Measurements from ENCODE around the gene EPO.
"Not testable (repeated sequence)": the region's sequence is repeated elsewhere in the genome, so short reads cannot be mapped to it uniquely, and the experiment has no call there.

The EPO gene

DNA sequence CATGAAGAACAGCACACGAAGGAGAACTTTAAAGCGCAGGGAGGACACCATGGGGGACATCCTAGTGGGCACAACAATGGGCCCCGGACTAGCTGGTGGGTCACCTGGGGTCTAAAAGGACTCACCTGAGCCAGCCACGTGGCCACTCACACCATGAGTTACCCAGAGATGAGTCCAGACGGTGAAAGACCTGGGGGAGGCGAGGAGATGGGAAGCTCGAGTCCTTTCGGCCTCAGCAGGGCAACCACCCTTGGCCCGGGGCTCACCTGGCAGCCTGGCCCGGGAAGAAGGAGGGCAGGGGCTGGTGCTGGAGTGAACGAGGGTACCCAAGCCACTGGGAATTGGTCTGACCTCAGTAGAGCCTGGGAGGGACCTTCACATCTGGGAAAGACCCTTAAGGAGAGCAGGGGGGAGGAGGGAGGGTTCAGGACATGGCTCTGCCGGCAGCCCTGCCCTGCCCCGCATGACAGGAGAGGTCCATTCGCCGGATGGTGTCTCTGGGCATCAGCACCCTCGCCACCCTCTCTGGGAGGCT lies 31.9 kb upstream of the EPO start:
- Mint-ChIP-seq H3K27ac (peak overlapping the region; percentile 71), H3K4me1 (peaks cover 46% of the 10 kb centered on the region), H3K9me3 (no peaks in the 10 kb centered on the region)

DNA sequence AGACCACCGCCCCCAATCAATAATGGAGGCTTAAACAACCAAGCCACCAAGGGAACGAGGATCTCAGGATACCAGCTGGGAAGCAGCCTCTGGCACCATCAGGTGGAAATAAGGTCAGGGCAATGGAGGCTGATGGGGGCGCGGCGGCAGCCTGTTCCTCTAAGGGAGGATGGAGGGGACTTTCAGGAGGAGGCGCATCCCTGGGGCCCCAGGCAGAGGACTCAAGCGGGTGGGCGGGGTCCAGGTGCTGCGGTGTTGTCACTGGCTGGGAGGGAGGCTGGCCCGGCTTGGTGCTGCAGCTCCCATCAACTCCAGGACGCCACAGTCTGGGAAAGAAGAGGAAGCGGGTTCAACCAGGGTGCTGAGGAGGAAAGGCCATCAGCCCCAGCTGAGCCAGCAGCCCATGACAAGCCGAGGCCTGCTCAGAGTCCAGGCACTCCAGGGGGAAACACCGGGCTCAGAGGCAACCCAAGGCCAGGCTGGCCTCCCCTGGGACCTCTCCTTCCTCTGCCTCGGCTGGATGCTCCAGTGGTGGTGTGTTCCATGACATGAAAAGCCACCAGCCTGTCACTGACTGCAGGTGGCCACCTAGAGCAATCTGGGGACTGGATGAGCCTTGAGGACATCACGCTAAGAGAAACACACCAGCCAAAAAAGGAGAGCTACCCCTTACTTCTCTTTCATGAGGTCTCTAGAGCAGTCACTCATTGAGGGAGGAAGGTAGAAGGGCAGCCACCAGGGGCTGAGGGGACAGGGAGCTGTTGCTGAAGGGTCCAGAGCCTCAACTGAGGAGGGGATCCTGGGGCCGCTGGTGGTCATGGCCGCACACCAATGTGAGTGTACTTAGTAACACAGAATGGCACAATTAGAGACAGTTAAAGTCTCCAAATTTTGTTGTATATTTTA lies 30.8 kb upstream of the EPO start:
- Mint-ChIP-seq H3K27me3 (no peaks in the 10 kb centered on the region), H3K4me3 (no peak overlapping the region), H3K36me3 (peaks cover 40% of the 10 kb centered on the region), H3K9me3 (no peaks in the 10 kb centered on the region), H3K4me1 (peaks cover 47% of the 10 kb centered on the region), H3K27ac (peak overlapping the region; percentile 71)
- ATAC-seq: peak; percentile 7

More for the DNA sequence above, 31.9 kb upstream of the EPO start:
- no peak for ATAC-seq
- peaks cover 41% of the 10 kb centered on the region for H3K36me3 Mint-ChIP-seq
- H3K27me3 Mint-ChIP-seq: no peaks in the 10 kb centered on the region
- no peak overlapping the region for H3K4me3 Mint-ChIP-seq

DNA sequence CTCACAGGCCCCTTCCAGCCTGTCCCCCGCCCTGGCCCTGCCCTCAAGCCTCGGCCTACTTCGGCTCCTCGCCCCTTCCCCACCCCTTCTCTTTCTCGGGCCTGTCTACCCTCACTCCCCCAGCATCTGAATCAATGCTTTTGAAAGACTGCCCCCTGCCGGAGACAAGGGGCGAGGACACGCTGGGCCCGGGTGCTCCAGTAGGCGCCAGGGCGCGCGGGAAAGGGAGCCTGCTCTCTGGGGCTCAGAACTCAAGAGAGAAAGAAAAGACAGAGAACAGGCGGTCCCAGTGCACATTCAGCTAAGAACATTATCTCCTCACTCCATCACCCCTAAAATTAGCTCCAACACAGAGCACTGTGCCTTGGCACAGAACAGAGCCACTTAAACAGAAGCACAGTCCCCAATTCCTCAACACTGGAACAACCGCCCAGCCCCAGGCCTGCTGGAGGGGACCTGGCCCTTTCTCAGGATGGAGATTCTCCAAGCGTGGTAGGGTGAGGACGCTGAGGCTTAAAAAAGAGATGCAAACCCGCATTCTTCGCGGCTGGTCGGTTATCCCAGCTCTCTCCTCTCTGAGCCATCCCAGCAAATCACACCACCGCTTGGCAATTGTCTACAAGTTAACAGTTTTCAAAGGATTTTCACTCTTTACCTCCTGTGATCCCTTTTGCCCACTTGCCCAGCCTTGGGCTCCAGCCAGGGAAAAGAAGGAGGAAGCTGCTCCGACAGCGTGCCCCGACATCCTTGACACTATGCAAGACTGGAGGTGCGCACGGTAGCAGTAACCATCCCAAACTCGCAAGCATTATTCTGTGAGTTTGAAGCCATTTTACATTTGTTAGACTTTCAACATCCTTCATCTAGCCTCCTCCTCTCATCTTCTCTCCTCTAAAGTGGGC lies 28.3 kb upstream of the EPO start:
- Mint-ChIP-seq H3K27me3 (no peaks in the 10 kb centered on the region), H3K27ac (no peak overlapping the region), H3K9me3 (no peaks in the 10 kb centered on the region), H3K4me3 (peak overlapping the region; percentile 99), H3K4me1 (peaks cover 62% of the 10 kb centered on the region), H3K36me3 (peaks cover 21% of the 10 kb centered on the region)
- peak; percentile 71 for ATAC-seq

DNA sequence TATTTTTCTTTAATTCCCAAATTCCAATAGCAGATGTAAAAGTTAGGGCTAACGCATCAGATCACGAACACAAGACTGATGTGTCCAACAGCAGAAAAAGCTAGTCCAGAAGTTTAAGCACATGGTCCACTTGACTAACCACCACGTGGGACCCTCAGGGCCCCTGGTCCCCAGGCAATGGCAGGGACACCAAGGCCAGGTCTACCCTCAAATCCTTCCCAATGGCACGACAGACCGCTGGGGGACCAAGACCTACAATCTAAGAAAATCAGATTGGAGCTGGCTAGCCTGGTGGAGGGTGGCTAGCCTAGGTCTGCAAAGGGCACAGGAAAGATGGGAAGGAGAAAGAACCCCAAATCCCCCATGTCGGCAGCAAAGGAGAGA lies 27.7 kb upstream of the EPO start:
- H3K4me3 Mint-ChIP-seq: peak overlapping the region; percentile 99
- H3K4me1 Mint-ChIP-seq: peaks cover 62% of the 10 kb centered on the region
- H3K9me3 Mint-ChIP-seq: no peaks in the 10 kb centered on the region
- H3K27ac Mint-ChIP-seq: peak overlapping the region; percentile 94
- no peaks in the 10 kb centered on the region for H3K27me3 Mint-ChIP-seq
- peaks cover 15% of the 10 kb centered on the region for H3K36me3 Mint-ChIP-seq
- ATAC-seq: no peak

DNA sequence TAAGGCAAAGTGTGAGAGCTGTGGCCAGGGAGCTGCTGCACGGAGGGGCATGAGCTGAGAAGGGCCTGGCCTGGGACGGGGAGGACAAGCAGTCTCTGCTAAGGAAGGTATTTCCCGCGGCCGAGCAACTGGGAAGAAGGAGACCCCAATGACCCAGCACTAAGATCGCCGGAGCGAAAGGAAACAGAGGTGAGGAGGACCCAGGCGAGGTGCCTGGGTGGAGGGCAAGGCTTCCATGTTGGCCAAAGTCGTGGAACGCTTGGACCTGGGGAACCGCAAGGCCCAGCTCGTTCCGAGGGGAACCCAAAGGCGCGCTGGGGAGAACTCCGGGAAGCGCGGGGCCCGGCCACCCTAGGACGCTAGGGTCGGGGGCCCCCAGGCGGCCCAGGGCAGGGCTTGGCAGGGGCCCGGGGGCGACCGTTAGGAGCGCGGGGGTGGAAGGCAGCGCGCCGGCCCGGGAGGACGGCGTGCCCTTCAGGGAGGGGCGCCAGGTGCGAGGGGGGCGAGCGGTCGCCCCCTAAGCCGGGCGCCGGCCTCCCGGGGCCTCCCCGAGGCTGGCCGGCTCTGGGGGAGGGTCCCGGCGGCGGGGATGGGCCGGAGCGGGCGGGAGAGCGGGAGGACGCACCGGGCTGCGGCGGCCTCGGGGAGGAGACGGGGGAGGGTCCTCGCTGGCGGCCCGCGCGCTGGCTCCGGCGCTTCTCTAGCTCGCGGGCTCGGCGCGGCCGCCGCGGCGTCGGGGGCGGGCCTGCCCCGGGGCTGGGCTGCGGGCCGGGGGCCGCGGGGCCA lies 26.8 kb upstream of the EPO start:
- peak; percentile 67 for ATAC-seq
- Mint-ChIP-seq H3K4me1 (peaks cover 54% of the 10 kb centered on the region), H3K4me3 (peak overlapping the region; percentile 99), H3K36me3 (peaks cover 9% of the 10 kb centered on the region), H3K9me3 (no peaks in the 10 kb centered on the region), H3K27ac (peak overlapping the region; percentile 94), H3K27me3 (no peaks in the 10 kb centered on the region)

DNA sequence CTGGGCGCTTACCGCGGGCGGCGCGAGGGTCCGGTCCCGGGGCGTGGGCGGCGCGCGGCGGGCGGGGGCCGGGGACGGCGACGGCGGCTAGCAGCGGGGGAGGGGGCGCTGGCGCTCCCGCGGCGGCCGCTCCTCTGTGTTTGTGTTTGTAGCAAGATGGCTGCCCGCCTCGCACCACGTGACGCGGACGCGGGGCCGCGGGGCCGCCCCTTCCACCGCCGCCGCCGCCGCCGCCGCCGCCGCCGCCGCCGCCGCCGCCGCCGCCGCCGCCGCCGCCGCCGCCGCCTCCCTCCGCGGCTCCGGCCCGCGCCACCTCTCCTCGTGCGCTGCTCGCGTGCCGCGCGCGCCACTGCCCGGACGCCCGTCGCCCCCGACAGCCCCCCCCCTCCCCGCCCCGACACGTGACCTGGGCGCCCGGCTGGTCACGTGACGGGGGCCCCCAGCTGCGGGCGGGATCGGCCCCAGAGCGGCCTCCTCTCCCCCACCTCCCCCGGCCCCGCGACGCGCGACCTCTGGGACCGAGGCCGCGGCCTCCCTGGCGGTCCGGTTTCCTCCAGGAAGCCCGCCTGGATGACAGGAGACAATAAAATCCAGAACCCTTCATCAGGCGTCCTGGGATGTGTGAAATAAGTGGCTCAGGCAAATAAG lies 26.0 kb upstream of the EPO start, which contains the start of gene GIGYF1:
Gene GIGYF1, minus strand, starts transcription at position 153 of the 648 bp plus-strand sequence. CDS start 6,012 bp downstream, outside the sequence.
- Mint-ChIP-seq H3K4me1 (peaks cover 47% of the 10 kb centered on the region), H3K27me3 (no peaks in the 10 kb centered on the region), H3K4me3 (peak within 1 kb of the TSS; percentile 99), H3K9me3 (no peaks in the 10 kb centered on the region), H3K27ac (peak within 1 kb of the TSS; percentile 94), H3K36me3 (peaks cover 5% of the 10 kb centered on the region)
- peak; percentile 78 for ATAC-seq

DNA sequence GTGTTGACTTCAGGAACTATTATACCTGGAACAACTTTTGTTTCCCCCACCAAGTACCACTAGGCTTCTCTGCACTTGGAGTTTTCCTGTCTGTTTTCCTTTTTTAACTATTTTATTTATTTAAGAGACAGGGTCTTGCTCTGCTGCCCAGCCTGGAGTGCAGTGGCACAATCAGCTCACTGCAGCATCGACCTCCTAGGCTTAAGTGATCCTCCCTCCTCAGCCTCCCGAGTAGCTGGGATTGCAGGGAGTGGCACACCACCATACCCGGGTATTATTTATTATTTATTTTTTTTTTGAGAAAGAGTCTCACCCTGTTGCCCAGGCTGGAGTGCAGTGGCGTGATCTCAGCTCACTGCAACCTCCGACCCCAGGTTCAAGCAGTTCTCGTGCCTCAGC lies 24.1 kb upstream of the EPO start:
- Mint-ChIP-seq H3K27me3 (no peaks in the 10 kb centered on the region), H3K4me3 (no peak overlapping the region), H3K4me1 (peaks cover 36% of the 10 kb centered on the region), H3K27ac (peak overlapping the region; percentile 74), H3K9me3 (no peaks in the 10 kb centered on the region), H3K36me3 (peaks cover 5% of the 10 kb centered on the region)
- ATAC-seq: no peak

DNA sequence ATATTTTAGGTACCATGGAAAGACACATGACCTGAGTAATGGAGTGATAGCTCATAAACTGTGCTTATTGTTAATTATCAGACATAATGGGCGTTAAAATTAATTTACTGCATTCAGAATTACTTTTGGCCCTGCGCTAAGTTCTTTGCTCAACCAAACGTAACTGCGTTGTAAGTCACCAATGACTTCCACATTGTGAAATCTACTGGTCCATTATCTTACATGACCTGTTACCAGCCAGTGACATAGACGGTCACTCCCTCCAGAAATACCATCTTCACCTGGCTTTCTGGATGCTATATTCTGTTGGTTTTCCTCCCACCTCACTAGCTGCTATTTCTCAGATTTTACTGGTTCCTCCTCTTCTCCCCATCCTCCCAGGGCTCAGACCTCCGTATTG lies 21.2 kb upstream of the EPO start:
- no peak overlapping the region for H3K27ac Mint-ChIP-seq
- ATAC-seq: no peak
- no peaks in the 10 kb centered on the region for H3K9me3 Mint-ChIP-seq
- no peaks in the 10 kb centered on the region for H3K27me3 Mint-ChIP-seq
- peaks cover 14% of the 10 kb centered on the region for H3K4me1 Mint-ChIP-seq
- no peak overlapping the region for H3K4me3 Mint-ChIP-seq
- H3K36me3 Mint-ChIP-seq: no peaks in the 10 kb centered on the region

DNA sequence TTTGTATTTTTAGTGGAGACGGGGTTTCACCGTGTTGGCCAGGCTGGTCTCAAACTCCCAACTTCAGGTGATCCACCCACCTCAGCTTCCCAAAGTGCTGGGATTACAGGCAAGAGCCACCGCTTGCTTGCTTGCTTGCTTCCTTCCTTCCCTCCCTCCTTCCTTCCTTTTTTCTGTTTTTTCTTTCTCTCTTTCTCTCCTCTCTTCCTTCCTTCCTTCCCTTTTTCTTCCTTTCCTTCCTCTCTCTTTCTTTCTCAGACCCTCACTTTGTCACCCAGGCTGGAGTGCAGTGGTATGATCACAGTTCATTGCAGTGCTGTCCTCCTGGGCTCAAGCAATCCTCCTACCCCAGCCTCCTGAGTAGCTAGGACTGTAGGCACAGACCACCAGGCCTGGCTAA lies 19.2 kb upstream of the EPO start:
- not testable (repeated sequence) for H3K9me3 Mint-ChIP-seq, H3K4me1 Mint-ChIP-seq, H3K27me3 Mint-ChIP-seq, H3K4me3 Mint-ChIP-seq, ATAC-seq, H3K36me3 Mint-ChIP-seq
- H3K27ac Mint-ChIP-seq: peak overlapping the region; percentile 35

DNA sequence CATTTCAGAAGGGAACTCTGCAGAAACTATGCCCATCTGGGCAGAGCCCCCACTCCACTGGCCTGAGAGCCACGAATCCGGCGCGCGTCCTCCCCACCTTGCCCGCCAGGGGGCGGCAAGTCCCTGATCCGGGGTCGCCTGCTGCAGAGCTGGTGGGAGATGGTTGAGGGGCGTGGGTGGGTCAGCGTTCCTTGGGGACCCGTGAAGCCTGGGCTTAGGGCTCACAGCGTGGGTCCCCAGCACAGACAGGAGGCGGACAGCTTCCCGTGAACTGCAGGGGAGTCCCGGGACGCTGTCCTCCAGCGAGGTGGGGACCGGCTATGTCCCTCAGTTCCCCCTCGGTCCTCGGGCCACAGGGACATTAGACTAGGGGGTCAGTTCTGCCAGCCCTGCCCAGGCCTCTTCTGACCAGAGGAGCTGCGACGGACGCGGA lies 14.9 kb upstream of the EPO start:
- Mint-ChIP-seq H3K36me3 (peaks cover 3% of the 10 kb centered on the region), H3K4me1 (peaks cover 23% of the 10 kb centered on the region), H3K9me3 (no peaks in the 10 kb centered on the region), H3K4me3 (peak overlapping the region; percentile 99), H3K27me3 (no peaks in the 10 kb centered on the region), H3K27ac (peak overlapping the region; percentile 96)
- peak; percentile 84 for ATAC-seq

DNA sequence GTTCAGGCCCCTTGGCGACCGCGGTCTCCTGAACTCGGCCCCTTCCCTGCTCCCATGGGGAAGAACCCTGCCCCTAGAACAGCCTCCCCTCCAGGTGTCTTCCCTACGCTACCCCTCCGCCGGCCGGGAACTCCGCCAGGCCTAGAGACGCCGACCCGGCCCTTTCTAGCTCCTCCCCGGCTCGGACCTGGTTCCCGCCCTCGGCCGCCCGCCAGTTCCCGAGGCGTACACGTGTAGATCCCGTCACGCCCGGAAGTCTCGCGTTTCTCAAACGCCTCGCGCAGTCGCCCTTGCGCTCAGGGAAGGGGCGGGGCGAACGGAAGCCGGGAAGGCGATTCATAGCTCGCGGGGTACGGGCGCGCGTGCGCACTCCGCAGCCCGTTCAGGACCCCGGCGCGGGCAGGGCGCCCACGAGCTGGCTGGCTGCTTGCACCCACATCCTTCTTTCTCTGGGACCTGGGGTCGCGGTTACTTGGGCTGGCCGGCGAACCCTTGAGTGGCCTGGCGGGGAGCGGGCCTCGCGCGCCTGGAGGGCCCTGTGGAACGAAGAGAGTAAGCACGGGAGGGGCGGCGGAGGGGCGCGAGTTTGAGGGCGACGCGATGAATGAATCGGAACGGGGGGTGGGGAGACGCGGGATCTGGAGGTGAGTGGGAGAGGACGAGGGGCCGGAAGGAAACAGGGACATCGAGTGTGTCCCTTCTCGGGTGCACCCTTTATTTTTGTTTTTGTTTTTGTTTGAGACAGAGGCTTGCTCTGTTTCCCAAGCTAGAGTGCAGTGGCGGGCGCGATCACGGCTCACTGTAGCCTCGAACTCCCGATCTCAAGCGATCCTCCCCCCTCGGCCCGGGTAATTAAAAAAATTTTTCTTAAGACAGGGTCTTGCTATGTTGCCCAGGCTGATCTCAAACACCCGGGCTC lies 14.3 kb upstream of the EPO start, which contains the start of gene POP7:
Gene POP7, plus strand, starts transcription at position 369 of the 919 bp plus-strand sequence. CDS start 710 bp downstream, outside the sequence.
- Mint-ChIP-seq H3K36me3 (peaks cover 9% of the 10 kb centered on the region), H3K27ac (peak within 1 kb of the TSS; percentile 96)
- ATAC-seq: peak; percentile 98

DNA sequence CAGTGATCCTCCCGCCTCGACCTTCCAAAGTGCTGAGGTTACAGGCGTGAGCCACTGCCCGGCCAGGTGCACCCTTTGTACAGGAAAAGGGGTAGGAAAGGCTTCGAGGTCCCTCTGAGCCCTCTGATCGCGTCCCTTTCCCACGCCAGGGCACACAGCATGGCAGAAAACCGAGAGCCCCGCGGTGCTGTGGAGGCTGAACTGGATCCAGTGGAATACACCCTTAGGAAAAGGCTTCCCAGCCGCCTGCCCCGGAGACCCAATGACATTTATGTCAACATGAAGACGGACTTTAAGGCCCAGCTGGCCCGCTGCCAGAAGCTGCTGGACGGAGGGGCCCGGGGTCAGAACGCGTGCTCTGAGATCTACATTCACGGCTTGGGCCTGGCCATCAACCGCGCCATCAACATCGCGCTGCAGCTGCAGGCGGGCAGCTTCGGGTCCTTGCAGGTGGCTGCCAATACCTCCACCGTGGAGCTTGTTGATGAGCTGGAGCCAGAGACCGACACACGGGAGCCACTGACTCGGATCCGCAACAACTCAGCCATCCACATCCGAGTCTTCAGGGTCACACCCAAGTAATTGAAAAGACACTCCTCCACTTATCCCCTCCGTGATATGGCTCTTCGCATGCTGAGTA lies 13.5 kb upstream of the EPO start:
- no peaks in the 10 kb centered on the region for H3K9me3 Mint-ChIP-seq
- H3K4me1 Mint-ChIP-seq: peaks cover 23% of the 10 kb centered on the region
- ATAC-seq: no peak
- H3K27ac Mint-ChIP-seq: peak overlapping the region; percentile 96
- peak overlapping the region; percentile 99 for H3K4me3 Mint-ChIP-seq
- H3K27me3 Mint-ChIP-seq: no peaks in the 10 kb centered on the region
- peaks cover 9% of the 10 kb centered on the region for H3K36me3 Mint-ChIP-seq

More for the DNA sequence above, 14.3 kb upstream of the EPO start, which contains the start of gene POP7:
- peak within 1 kb of the TSS; percentile 99 for H3K4me3 Mint-ChIP-seq
- H3K9me3 Mint-ChIP-seq: no peaks in the 10 kb centered on the region
- H3K4me1 Mint-ChIP-seq: peaks cover 23% of the 10 kb centered on the region
- no peaks in the 10 kb centered on the region for H3K27me3 Mint-ChIP-seq

DNA sequence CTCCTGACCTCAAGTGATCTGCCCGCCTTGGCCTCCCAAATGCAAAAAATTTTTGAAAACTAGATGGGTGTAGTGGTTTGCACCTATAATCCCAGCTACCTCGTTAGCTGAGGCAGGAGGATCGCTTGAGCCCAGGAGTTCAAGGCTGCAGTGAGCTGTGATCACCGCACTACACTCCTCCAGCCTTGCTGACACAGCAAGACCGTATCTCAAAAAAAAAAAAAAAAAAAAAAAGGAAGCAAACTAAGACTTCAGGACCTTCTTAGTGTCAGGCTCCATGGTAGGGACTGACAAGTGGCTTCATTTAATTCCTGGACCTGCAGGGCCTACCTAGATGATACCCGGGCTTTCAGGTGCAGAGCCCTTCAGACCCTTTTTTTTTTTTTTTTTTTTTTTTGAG lies 11.9 kb upstream of the EPO start:
- no peaks in the 10 kb centered on the region for H3K9me3 Mint-ChIP-seq
- H3K27me3 Mint-ChIP-seq: no peaks in the 10 kb centered on the region
- H3K36me3 Mint-ChIP-seq: peaks cover 9% of the 10 kb centered on the region
- H3K27ac Mint-ChIP-seq: no peak overlapping the region
- ATAC-seq: no peak
- no peak overlapping the region for H3K4me3 Mint-ChIP-seq
- peaks cover 23% of the 10 kb centered on the region for H3K4me1 Mint-ChIP-seq
